GM12864 (cell line): ENCODE measurements around the gene FMN1.

Source experiments
- DNase-seq: peaks from one replicate; pipeline ENCODE4 v3.0.0-alpha.2; 2011; ENCODE audit warnings: low read depth
- H3K4me3 ChIP-seq: 2 replicates; pipeline ENCODE4 v1.5.1; 2011; ENCODE audit warnings: mild to moderate bottlenecking, low read depth, low read length, control low read depth
- TF ChIP-seq, protein P1 (sequence below): IDR thresholded peaks from 2 replicates; pipeline ENCODE4 v1.5.1; 2011; ENCODE audit warnings: low read depth, mild to moderate bottlenecking, moderate library complexity, low read length, control low read depth, inconsistent platforms; ENCODE audit errors: missing control alignments

Gene FMN1

DNA sequence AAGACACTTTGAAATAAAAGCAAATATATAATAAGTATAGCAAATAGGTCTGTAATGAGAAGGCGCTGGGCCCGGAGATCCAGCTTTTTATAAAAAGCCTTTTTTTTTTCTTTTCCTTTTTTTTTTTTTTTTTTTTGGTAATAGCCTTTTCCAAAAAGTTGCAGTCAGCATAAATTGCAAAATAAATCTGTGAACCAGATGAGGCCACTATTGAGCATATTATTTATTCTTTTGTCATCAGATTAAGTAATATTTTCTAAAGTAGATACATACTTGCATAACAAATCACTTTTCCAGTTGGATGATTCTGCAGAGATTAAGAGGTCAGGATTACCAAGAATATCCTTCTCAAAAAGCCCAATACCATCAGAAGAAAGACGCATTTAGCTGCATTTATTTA is 24.9 kb downstream of the FMN1 start:
- no peak for DNase-seq
- TF ChIP-seq, protein P1, sequence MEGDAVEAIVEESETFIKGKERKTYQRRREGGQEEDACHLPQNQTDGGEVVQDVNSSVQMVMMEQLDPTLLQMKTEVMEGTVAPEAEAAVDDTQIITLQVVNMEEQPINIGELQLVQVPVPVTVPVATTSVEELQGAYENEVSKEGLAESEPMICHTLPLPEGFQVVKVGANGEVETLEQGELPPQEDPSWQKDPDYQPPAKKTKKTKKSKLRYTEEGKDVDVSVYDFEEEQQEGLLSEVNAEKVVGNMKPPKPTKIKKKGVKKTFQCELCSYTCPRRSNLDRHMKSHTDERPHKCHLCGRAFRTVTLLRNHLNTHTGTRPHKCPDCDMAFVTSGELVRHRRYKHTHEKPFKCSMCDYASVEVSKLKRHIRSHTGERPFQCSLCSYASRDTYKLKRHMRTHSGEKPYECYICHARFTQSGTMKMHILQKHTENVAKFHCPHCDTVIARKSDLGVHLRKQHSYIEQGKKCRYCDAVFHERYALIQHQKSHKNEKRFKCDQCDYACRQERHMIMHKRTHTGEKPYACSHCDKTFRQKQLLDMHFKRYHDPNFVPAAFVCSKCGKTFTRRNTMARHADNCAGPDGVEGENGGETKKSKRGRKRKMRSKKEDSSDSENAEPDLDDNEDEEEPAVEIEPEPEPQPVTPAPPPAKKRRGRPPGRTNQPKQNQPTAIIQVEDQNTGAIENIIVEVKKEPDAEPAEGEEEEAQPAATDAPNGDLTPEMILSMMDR: no peak

DNA sequence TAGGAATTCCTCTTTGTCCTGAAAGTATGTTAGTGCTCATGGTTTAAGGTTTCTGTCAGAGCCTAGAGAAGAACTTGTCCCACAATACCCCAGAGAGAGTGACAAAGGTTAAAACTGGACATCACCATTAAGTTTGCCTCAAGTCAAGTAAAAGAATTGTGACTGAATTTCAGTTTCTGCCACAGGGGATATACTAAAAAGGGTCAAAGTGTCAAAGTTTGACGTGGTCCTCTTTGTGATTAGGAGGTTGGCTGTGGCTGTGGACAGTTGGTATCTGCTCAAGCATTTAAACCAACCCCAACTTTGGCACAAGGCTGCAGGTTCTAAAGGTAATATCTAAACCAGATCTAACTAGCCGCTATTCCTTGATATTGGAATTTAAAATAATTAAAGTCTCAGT is 26.1 kb downstream of the FMN1 start:
- DNase-seq: no peak
- no peak overlapping the region for H3K4me3 ChIP-seq
- TF ChIP-seq, protein P1: no peak

More for the DNA sequence above, 24.9 kb downstream of the FMN1 start:
- H3K4me3 ChIP-seq: no peak overlapping the region

DNA sequence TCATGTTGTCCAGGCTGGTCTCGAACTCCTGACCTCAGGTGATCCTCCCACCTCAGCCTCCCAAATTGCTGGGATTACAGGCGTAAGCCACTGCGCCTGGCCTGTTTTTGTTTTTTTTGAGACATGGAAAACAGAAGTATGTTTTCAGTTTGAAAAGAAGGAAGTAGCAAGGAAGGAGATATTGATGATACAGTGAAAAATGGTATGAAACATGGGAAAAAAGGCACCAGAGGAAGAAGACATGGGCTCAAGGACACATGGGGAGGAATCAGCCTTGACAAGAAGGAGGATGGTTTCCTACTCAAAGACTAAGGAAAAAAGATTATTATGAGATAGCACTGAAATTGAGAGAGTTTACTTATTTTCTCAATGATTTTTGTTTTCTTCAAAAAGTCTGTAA is 30.7 kb downstream of the FMN1 start:
- DNase-seq: no peak
- no peak overlapping the region for H3K4me3 ChIP-seq
- TF ChIP-seq, protein P1: no peak

DNA sequence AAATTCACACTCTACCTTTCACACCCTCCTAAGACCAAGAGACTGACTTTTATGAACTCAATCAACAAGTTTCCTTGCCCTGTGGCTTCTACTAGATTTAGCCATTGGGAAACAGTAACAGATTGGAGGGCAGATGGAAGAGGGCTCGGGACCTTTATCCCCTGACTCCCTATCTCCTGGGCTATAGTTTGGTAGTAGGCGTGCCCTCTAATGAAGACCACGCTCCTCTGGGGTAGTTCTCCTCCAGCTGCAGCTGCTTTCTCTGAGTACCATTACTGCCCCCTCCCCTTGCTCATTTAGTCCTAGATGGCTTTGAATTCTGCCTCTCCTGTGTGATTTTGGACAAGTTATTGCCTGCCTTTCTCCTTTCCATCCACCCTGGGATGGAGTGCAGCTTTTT is 33.3 kb downstream of the FMN1 start:
- no peak for DNase-seq
- TF ChIP-seq, protein P1: no peak
- no peak overlapping the region for H3K4me3 ChIP-seq

DNA sequence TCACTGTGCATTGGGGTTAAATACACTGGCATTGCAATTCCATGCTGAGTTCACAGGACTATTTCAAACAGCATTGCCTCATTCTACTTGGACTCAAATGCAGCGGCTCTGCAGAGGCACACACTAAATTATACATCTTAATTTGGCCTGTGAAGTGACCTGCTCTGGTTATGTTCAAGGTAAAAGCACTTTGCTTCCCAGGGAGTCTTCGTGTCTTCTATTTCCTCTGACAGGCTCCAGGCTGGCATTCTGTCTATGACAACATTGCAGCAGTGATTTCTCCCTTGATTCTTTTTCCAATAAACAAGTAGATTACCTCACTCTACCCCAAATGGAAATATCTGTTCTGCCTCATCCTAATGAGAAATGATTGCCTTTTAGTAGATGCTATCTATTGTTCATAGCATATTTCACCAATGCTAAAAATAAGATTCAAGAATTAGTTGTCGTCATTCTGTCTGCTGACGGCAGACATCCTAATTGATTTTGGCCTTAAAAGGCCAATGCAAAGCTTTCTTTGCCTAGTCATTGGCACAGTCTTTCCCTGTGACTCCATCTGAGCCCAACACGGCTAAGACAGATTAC is 33.8 kb downstream of the FMN1 start:
- TF ChIP-seq, protein P1: no peak
- no peak for DNase-seq
- H3K4me3 ChIP-seq: no peak overlapping the region

DNA sequence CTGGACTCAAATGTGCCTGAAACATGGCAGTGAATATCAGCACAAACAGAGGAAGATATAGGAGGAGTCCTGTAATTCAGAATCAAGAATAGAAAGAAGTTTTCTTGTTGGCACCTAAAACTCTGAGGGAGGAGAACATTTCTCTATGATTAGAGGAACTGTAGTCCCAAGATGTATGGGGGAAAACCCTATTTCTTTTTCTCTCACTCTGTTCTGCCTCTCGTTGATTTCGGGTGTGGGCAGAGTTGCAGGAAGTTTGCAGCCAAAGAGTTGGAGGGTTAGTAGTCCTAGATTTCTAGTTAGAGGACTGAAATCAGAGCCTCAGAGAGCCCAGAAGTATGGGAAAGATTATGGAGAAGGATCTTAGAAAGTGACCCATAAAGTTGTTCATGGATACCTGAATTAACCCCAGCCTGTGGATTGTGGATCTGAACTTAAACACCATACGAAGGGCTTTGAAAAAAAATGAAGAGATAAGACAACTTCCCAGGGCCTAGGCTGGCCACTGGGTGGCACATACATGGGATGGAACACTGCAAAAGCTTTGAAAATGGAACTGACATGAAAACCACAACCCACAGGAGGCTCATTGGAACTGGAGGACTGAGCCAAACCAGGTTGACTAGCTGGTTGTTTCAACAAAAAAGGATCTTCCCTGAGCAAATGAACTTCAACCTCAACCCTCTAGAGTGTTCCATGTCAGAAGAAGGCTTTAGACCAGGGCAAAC is 34.6 kb downstream of the FMN1 start:
- no peak for DNase-seq
- no peak overlapping the region for H3K4me3 ChIP-seq
- TF ChIP-seq, protein P1: peak; percentile 7

DNA sequence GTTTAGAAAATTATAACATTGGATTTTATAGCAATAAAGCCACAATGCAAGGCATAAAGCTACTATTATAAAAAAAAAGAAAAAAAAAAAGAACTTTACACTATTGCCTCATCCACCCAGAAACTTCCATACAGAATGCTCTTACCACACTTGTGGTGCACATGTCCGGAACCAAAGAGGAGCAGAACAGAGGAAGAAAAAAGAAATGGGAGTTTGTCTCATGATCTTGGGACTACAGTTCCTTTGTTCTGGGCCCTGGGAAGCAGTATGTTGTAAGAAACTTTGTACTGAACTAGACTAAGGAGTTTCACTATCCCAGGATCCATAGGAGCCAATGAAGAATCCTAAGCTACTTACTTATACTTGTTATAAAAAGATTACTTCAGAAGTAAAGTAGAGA is 36.1 kb downstream of the FMN1 start:
- no peak overlapping the region for H3K4me3 ChIP-seq
- TF ChIP-seq, protein P1: no peak
- no peak for DNase-seq
